22Rv1 (cell line): ENCODE results near the gene REPS1.

Experiments used
- H3K27ac ChIP-seq: fragments of 450-650 bp; 2 replicates; pipeline ENCODE4 v1.5.1; 2017
- ZFX ChIP-seq: fragments of 450-650 bp; IDR thresholded peaks from 2 replicates; pipeline ENCODE4 v1.6.1; 2017; ENCODE audit warnings: antibody characterized with exemption, borderline replicate concordance
- TF ChIP-seq, protein P1 (sequence below): fragments of 450-650 bp; IDR thresholded peaks from 2 replicates; pipeline ENCODE4 v1.5.1; 2017; ENCODE audit warnings: mild to moderate bottlenecking

The REPS1 gene

GRCh38 chr6:138977646-138978167 is 10.3 kb downstream of the REPS1 start:
- TF ChIP-seq, protein P1, sequence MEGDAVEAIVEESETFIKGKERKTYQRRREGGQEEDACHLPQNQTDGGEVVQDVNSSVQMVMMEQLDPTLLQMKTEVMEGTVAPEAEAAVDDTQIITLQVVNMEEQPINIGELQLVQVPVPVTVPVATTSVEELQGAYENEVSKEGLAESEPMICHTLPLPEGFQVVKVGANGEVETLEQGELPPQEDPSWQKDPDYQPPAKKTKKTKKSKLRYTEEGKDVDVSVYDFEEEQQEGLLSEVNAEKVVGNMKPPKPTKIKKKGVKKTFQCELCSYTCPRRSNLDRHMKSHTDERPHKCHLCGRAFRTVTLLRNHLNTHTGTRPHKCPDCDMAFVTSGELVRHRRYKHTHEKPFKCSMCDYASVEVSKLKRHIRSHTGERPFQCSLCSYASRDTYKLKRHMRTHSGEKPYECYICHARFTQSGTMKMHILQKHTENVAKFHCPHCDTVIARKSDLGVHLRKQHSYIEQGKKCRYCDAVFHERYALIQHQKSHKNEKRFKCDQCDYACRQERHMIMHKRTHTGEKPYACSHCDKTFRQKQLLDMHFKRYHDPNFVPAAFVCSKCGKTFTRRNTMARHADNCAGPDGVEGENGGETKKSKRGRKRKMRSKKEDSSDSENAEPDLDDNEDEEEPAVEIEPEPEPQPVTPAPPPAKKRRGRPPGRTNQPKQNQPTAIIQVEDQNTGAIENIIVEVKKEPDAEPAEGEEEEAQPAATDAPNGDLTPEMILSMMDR = no peak
- no peak for TF ChIP-seq ZFX

DNA sequence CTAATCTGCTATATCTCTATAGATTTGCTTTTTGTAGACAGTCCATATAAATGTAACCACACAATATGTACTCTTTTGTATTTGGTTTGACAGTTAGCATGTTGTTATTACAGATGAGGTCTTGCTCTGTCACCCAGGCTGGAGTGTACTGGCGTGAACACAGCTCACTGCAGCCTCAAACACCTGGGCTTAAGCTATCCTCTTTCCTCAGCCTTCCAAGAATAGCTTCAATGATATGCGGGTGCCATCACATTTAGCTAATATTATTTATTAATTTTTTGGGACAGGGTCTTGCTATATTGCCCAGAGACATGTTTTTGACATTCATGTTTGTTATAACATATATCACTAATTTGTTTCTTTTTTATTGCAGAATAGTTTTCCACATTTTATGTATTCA is 10.8 kb downstream of the REPS1 start:
- no peak for TF ChIP-seq ZFX
- TF ChIP-seq, protein P1 = no peak
- no peak overlapping the region for H3K27ac ChIP-seq

More at GRCh38 chr6:138977646-138978167, 10.3 kb downstream of the REPS1 start:
- no peak overlapping the region for H3K27ac ChIP-seq

DNA sequence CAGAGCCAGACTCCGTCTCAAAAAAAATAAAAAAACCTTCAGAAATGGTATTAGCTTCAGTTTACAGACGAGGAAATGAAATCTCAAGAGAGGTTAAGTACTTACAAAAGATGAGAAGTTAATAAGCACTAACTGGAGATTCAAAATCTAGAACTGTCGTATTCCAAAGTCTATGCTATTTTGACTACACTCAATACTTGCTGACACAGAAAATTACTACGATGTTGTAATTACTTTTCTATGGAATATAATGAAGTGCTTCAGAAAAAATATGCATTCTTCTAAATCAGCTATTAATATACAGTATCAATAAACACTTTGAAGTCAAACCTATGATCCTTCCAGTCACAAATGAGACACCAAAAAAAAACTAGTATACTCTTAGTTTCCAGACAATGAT is 12.2 kb downstream of the REPS1 start:
- H3K27ac ChIP-seq = no peak overlapping the region
- TF ChIP-seq ZFX = no peak
- TF ChIP-seq, protein P1 = no peak

GRCh38 chr6:138973466-138974153 is 14.4 kb downstream of the REPS1 start:
- no peak overlapping the region for H3K27ac ChIP-seq
- no peak for TF ChIP-seq ZFX
- TF ChIP-seq, protein P1 = no peak

- no peak overlapping the region for H3K27ac ChIP-seq
- TF ChIP-seq ZFX = no peak
- TF ChIP-seq, protein P1 = no peak
Observed at GRCh38 chr6:138972226-138972665, 15.8 kb downstream of the REPS1 start.

DNA sequence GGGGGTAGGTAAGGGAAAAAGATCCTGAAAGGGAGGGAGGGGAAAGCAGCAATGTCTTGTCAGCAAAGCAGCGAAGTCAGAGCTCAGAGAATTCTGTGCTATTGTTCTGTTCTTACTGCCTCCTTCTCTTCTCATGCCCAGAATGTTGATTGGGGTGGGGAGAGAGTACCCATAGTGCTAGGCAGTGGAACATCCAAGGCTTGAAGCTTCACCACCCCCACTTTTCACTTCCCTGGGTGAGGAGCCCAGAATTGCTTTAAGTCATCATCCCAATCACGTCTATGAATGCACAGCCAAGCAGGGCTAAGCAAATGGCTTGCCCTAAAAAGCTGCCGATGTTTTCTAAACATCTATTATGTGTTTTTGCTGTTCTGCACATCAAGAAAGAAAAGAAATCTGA is 16.5 kb downstream of the REPS1 start:
- TF ChIP-seq ZFX = no peak
- TF ChIP-seq, protein P1 = no peak
- no peak overlapping the region for H3K27ac ChIP-seq

DNA sequence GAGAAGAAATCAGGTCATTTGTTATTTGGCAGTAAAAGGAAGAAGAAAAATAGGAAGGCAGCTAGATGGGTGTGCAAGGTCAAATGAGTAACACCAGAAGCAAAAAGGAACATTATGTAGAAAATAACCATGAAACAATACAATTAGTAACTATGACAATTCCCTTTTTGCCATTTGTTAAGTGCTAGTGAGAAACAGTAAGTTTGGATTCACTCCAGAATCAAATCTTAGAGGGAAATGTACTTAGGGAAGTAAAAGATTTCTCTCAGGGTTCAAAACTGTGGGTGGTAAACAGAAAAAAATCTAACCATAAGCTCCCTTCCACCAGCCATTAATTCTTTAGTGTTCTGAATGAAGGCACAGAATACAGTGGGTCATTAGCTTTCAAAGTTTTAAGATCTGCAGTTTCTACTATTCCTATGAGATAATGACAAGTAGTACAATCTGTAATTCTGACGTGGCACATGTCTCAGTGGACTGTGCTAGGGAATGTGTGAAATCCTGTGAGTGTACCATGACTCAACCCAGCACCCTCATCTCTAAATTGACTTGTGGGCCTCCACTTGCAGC is 17.1 kb downstream of the REPS1 start:
- TF ChIP-seq, protein P1 = no peak
- TF ChIP-seq ZFX = no peak
- no peak overlapping the region for H3K27ac ChIP-seq
